Measurements from ENCODE around the gene ST6GAL1.
A peak's percentile ranks its signal among the peaks of the same experiment; 100 is the strongest.

Gene ST6GAL1

GRCh38 chr3:186915806-186916796 is 14.2 kb upstream of the ST6GAL1 start:
- DNase-seq, result peak; percentile 53
- Histone ChIP-seq H3K4me3 (ENCODE audit: low read depth, low read length) (peak overlapping the region; percentile 2; the same call in 1 of the 2 replicates), H3K27me3 (no peaks in the 10 kb centered on the region), H3K36me3 (no peaks in the 10 kb centered on the region), H3K9me3 (no peaks in the 10 kb centered on the region), H3K4me1 (peaks cover 20% of the 10 kb centered on the region)
- TF ChIP-seq CTCF (IDR thresholded peaks at IDR 0.05; ENCODE audit: low read depth, low read length), result no peak

- H3K9me3 ChIP-seq, result no peaks in the 10 kb centered on the region
Measured at GRCh38 chr3:186917512-186918312, 12.6 kb upstream of the ST6GAL1 start.

GRCh38 chr3:186920301-186920700 is 10.0 kb upstream of the ST6GAL1 start:
- no peak for DNase-seq
- peaks cover 42% of the 10 kb centered on the region for H3K4me1 ChIP-seq
- H3K9me3 ChIP-seq, result no peaks in the 10 kb centered on the region
- no peaks in the 10 kb centered on the region for H3K27me3 ChIP-seq
- H3K36me3 ChIP-seq, result no peaks in the 10 kb centered on the region
- H3K4me3 ChIP-seq (ENCODE audit: low read depth, low read length), result no peak overlapping the region
- TF ChIP-seq CTCF (IDR thresholded peaks at IDR 0.05; ENCODE audit: low read depth, low read length), result no peak

More at GRCh38 chr3:186917512-186918312, 12.6 kb upstream of the ST6GAL1 start:
- Histone ChIP-seq H3K27me3 (no peaks in the 10 kb centered on the region), H3K4me3 (ENCODE audit: low read depth, low read length) (no peak overlapping the region), H3K36me3 (no peaks in the 10 kb centered on the region), H3K4me1 (peaks cover 32% of the 10 kb centered on the region)
- DNase-seq, result no peak
- TF ChIP-seq CTCF (IDR thresholded peaks at IDR 0.05; ENCODE audit: low read depth, low read length), result no peak

- TF ChIP-seq CTCF (IDR thresholded peaks at IDR 0.05; ENCODE audit: low read depth, low read length), result no peak
- Histone ChIP-seq H3K27me3 (no peaks in the 10 kb centered on the region), H3K9me3 (no peaks in the 10 kb centered on the region), H3K4me3 (ENCODE audit: low read depth, low read length) (no peak overlapping the region), H3K36me3 (no peaks in the 10 kb centered on the region), H3K4me1 (peaks cover 46% of the 10 kb centered on the region)
- no peak for DNase-seq
Measured at GRCh38 chr3:186920796-186921195, 9.5 kb upstream of the ST6GAL1 start.

GRCh38 chr3:186921578-186921977 is 8.7 kb upstream of the ST6GAL1 start:
- H3K9me3 ChIP-seq, result no peaks in the 10 kb centered on the region
- DNase-seq, result peak; percentile 85
- no peaks in the 10 kb centered on the region for H3K27me3 ChIP-seq
- H3K4me3 ChIP-seq (ENCODE audit: low read depth, low read length), result no peak overlapping the region
- no peaks in the 10 kb centered on the region for H3K36me3 ChIP-seq
- TF ChIP-seq CTCF (IDR thresholded peaks at IDR 0.05; ENCODE audit: low read depth, low read length), result no peak
- H3K4me1 ChIP-seq, result peaks cover 39% of the 10 kb centered on the region

Measured in BE2C (cell line).